ENCODE data around the gene IKZF2.

DNA sequence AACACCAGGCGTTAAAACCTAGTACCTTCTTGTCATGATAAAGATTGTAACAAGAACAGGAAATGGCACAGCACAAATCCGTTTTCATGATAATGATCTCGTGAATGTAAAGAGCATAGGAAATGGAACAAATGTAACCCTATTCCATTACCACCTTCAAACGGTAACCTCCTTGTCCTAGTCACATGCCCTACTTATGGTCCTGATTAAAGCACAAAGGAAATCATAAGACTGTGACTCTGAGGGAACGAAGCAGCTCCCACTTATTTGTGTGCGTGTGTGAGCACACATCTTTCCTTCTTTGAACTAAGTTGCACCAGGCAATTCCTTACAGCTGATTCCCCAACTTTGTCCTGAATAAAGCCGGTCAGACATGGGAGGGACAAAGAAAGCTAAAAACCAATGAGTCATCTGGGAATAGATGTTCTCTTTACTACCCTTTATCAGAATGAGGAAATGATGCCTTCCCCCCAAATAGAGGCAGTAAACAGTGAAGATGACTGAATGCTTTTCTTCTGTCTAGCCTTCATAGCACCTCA lies 192.6 kb downstream of the IKZF2 start:
- no peak for TF ChIP-seq POLR2AphosphoS5 (IDR thresholded peaks at IDR 0.05; ENCODE audit: low read depth, low read length)
- TF ChIP-seq, protein P1, sequence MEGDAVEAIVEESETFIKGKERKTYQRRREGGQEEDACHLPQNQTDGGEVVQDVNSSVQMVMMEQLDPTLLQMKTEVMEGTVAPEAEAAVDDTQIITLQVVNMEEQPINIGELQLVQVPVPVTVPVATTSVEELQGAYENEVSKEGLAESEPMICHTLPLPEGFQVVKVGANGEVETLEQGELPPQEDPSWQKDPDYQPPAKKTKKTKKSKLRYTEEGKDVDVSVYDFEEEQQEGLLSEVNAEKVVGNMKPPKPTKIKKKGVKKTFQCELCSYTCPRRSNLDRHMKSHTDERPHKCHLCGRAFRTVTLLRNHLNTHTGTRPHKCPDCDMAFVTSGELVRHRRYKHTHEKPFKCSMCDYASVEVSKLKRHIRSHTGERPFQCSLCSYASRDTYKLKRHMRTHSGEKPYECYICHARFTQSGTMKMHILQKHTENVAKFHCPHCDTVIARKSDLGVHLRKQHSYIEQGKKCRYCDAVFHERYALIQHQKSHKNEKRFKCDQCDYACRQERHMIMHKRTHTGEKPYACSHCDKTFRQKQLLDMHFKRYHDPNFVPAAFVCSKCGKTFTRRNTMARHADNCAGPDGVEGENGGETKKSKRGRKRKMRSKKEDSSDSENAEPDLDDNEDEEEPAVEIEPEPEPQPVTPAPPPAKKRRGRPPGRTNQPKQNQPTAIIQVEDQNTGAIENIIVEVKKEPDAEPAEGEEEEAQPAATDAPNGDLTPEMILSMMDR (IDR thresholded peaks at IDR 0.05) = no peak
- TF ChIP-seq, protein P2, sequence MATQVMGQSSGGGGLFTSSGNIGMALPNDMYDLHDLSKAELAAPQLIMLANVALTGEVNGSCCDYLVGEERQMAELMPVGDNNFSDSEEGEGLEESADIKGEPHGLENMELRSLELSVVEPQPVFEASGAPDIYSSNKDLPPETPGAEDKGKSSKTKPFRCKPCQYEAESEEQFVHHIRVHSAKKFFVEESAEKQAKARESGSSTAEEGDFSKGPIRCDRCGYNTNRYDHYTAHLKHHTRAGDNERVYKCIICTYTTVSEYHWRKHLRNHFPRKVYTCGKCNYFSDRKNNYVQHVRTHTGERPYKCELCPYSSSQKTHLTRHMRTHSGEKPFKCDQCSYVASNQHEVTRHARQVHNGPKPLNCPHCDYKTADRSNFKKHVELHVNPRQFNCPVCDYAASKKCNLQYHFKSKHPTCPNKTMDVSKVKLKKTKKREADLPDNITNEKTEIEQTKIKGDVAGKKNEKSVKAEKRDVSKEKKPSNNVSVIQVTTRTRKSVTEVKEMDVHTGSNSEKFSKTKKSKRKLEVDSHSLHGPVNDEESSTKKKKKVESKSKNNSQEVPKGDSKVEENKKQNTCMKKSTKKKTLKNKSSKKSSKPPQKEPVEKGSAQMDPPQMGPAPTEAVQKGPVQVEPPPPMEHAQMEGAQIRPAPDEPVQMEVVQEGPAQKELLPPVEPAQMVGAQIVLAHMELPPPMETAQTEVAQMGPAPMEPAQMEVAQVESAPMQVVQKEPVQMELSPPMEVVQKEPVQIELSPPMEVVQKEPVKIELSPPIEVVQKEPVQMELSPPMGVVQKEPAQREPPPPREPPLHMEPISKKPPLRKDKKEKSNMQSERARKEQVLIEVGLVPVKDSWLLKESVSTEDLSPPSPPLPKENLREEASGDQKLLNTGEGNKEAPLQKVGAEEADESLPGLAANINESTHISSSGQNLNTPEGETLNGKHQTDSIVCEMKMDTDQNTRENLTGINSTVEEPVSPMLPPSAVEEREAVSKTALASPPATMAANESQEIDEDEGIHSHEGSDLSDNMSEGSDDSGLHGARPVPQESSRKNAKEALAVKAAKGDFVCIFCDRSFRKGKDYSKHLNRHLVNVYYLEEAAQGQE (IDR thresholded peaks at IDR 0.05; ENCODE audit: insufficient read depth in 1 of 2, low read depth in 2 of 2, low read length in 1 of 2) = no peak
- TF ChIP-seq TCF7L2 (IDR thresholded peaks at IDR 0.05; ENCODE audit: low read depth, low read length) = no peak
- no peak for TF ChIP-seq SIN3A (IDR thresholded peaks at IDR 0.05; ENCODE audit: borderline replicate concordance, insufficient read depth, low read depth, low read length)
